Occipital lobe (tissue), 2 donors: ENCODE measurements around the gene FAM184A. TPM values are rescaled to one million over a fixed set of nuclear protein-coding genes. Genes with fewer than 3 reads are reported as not detected.

Experiments used
- DNase-seq: peaks from one replicate; lab custom pipeline; 2025; lab: John Stamatoyannopoulos, UW
- total RNA-seq: library from RNA; depleted of rRNA; stranded (reverse); fragments of >200 nt; gene quantifications from one replicate; pipeline ENCODE4 v1.2.3, GENCODE V29; 2014

FAM184A gene
- total RNA-seq, 1 donor from 2014 or later: 37.3 TPM

DNA sequence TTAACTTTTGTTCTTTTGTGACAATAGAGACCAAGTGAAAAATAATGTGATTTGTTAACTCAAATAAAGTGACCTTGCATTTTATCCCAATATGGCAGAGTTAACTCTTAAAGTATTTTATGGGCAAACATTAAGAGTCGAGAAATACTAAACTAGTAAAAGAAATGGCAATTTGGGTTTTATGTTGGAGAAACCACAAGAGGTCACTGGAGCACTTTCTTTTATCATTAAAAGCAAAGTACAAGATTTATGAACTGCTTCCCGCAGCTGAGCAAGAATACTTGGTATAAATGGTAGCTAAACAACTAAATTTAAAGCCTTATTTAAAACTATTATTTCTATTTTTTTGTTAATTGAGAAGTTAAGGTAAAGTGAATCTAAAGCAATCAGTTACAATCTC, 110.0 kb downstream of the FAM184A start:
- DNase-seq: no peak

DNA sequence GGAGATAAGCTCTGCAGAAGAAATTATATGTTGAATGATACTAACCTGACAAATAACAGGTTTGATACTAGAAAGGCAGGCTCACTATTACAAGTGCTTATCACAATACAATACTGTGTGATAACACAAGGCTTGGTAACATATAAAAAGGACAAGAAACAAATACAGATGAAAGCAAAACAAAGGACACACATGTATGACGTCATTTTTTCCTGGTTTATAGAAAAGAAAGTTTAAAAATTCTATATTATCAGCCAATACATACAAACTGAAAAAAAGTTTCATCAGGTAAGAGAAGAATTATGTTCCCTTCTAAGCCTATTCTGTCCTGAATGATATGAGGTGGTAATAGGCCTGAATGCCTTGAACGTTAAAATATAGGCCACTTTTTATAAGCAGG, 111.2 kb downstream of the FAM184A start:
- no peak for DNase-seq

DNA sequence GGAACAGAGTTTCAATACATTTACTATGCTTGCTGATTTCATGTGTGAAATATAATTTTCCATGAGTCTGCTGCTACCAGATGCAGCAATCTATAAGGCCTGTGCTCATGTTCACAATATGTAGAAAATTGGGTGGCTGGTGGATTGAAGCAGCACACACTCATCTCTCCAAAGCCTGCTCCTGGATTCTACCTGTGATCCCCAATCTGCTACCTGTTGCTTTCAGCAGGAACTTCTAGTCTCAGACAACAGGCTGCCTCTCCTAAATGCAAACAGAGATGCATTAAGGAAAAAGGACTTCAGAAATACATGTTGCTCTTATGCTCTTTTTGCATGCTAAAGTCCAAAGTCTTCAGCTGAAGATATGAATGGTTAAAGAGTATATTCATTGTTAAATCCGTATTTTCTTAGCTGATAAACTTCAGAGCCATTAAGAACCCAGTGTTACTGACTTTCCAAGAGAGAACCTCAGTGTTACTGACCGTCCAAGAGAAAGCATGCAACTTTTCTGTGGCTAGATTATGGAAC, 112.6 kb downstream of the FAM184A start:
- DNase-seq: no peak

DNA sequence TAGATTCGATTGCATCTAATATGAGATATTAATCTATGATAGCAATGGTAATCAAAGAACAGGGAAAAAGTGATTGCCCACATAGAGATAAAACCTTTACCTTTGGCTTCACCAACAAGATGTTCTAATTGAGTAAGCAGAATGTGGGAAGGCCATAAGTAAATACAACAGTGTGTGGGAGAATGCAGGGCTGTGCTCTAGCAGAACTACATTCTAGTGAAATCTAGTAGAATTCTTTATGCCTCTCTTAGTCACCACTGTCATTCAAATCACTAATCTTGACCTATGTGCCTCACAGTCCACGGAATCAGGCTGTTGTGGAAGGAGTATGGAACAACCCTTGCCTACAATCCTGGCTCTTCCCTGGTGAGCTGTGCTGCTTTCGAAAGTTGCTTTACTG, 113.1 kb downstream of the FAM184A start:
- no peak for DNase-seq

DNA sequence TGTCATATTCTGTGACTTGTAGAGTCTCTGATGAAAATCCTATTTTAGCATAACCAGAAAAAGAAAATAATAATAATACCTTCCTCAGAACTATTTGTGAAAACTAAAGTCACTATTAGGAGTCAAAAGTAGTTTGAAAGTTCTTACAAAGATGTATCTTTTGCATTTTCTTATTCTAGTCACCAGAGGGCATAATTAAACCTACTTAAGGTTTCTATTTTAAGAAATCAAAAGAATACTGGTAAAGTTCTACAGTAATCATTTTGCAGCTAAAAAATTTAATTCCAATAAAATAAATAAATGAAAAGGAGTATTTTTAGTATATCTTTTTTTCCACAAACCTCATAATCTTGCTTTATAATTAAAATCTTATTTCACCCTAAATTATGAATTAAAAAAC, 115.5 kb downstream of the FAM184A start:
- no peak for DNase-seq

DNA sequence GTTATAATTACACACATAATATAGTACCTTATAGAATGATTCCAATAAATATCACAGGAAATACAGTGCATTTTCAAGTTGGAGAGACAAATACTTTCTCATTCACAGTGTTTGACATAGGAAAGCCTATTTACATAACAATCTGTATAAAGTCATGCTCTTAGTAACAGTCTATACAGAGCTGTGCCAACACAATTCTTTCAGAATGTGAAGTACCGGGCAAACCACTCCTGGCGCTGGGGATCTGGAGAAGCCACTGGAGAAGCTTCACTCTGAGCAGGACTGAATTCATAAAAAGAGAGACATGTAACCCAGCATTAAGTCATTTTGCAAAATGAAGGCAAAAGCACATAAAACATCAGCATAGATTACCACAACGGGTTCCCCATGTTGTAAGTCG, 118.6 kb downstream of the FAM184A start:
- no peak for DNase-seq

- DNase-seq: no peak
These were observed 125.1 kb downstream of the FAM184A start for GRCh38 chr6:118953391-118953790.

- no peak for DNase-seq
These were observed 125.8 kb downstream of the FAM184A start for GRCh38 chr6:118952683-118953082.

GRCh38 chr6:118945217-118945616, 133.2 kb downstream of the FAM184A start:
- no peak for DNase-seq

- DNase-seq: no peak
These were observed 137.7 kb downstream of the FAM184A start for GRCh38 chr6:118940770-118941169.

GRCh38 chr6:118939683-118940082, 138.8 kb downstream of the FAM184A start:
- no peak for DNase-seq

- DNase-seq: no peak
These were observed 142.3 kb downstream of the FAM184A start for GRCh38 chr6:118935978-118936703.

DNA sequence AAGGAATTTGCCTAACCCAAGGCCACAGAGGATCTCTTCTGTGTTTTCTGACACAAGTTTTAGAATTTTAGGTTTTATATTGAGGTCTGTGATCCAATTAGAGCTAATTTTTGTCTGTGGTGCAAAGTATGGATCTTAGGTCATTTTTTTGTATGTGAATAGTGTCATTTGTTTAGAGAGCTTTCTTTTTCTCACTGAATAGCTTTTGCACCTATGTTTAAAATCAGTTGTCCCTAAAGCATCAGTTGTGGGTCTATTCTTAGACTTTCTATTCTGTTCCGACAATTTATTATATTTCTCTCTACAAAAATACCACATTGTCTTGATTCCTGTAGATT, 143.2 kb downstream of the FAM184A start:
- no peak for DNase-seq

DNA sequence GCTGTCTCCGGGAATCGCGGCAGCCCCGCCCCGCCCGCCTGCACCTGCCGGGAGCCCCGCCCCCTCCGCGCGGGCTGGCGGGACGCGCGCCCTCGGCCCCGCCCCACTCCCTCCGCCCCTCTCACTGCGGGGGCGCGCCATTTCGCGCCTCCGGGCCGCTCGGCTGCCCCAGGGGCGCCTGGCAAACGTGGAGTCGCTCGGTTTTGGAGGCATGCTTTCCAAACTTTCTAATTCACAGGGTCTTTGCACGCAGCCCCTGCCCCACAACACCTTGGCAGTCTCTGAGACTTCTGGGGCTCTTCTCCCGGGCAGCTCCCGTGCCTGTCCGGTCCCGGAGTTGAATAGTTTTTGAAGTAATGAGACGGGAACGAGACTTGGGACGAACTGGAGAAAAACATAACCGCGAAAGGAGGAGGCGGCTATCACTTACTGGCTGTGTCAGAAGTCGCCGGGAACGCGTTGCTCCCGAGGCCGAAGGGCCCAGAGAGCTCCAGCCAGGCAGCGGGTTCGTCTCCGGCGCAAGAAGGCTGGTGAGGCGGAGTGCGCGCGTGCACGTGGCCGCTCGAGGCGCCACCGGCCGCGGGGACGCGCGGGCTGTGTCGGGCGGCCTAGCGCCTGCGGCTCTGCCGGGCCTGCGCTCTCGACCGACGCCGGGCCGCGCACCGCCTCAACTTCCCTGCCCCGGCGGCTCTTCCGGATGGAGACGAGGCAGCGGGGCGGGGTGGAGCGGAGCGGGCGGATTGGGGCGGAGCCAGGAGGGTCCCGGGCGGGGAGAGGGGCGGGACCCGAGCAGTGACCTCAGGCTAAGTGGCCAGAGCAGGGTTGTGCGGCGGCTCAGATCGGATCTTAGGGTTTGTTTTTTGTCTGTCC, 143.8 kb downstream of the FAM184A start, which contains the start of gene MCM9:
Gene MCM9, minus strand, starts transcription at position 699 of the 870 bp plus-strand sequence. CDS start 3,436 bp downstream, outside the sequence.
- DNase-seq: peak; percentile 78

DNA sequence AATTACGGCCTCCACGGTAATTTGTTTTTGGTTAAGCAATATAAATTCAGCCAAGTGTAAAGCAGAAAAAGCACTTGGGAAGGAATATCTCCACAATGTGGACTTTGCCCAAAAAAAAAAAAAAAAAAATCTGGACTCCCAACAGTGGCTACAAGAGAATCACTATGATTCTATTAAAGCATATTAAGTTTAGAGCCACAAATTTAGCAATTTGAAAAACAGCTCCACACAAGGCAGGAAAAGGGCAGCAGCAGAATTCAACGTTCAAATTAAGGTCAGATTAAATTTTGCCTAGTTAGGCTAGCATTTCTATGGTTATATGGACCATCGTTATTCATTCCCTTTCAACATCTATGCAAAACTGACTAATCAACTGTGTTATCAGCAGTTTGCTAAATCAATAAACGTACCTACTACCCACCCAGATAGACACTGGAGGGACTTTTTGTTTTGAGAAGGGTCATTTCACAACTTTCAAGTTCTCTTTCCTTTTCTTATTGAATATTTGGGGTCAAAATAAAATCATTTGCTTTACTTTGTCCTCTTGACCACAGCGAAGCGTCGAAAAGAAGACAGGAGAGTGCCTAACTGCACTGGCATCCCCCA, 144.5 kb downstream of the FAM184A start:
- no peak for DNase-seq

DNA sequence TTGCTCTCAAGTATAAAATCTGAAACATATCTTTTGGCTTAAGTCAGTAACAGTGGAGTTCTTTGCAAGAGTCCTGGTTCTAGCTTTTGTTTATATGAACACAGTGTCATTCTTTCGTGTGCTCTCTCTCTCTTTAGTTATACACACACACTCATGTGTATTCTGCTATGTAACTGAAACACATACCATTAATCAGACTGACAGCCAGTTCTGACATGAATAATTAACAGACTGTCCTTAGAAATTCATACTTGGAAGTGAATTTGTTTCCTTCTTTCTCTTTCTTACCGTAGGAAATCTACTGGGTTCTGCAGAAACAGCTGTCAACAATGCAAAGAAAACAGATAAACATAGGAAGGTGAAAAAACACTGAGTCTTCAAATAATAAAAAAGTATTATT, 146.0 kb downstream of the FAM184A start:
- no peak for DNase-seq

DNA sequence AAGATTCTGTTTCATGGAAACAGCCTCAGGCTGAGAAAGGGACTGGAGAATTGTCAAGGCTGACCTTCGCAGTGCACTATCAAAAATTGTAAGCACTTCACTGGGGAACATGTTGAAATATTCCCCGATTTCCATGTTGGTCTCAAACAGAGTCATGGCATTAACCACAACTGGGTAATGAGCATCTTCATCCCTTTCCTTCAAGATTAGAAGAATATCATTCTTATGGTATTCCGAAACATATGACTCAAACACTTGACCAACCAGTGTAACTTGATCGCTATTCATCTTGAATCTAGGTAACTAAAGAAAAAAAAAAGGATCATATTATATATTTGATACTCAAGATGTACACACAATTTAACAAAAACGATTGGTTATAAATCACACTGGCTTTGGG, 147.0 kb downstream of the FAM184A start:
- no peak for DNase-seq

- DNase-seq: no peak
These were observed 147.8 kb downstream of the FAM184A start for GRCh38 chr6:118930680-118931079.

DNA sequence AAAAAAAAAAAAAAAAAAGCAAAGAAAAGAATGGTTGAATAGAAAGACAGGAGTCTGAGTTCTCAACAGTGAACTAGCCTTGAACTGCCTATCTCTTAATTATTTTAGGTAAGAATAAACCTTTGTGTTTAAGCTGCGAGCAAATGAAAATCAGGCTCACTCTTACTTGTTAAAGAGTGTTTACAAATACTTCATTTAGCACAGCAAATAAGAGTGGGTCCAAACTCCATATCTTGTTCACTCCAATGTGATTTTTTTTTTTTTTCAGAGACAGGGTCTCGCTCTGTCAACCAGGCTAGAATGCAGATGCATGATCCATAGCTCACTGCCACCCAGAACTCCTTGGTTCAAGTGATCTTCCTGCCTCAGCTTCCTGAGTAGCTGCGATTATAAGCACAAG, 155.4 kb downstream of the FAM184A start:
- DNase-seq: no peak

DNA sequence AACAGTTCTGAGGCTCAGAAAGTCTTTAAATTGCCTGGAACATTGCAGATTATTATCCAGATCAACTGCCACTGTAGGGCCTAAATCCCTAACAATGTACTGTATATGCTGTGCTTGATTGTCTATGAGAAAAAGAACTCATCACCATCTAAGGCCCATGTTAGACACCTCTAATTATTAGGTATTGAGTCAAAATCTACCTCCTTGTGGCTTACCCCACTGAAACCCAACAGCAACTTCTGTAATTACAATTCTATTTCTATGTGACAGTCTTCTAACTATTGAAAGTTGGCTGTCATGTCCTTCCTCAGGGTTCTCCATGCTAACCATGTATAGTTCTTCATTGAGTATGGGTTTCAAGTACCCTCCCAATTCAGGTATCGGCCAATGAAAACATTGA, 157.4 kb downstream of the FAM184A start:
- DNase-seq: no peak

- DNase-seq: no peak
These were observed 160.1 kb downstream of the FAM184A start for GRCh38 chr6:118918329-118918725.
